ENCODE data around the gene BLM.
A peak's percentile ranks its signal among the peaks of the same experiment; 100 is the strongest.
"Not testable (repeated sequence)": the region's sequence is repeated elsewhere in the genome, so short reads cannot be mapped to it uniquely, and the experiment has no call there.

Gene BLM

GRCh38 chr15:90730290-90730689 is 13.1 kb downstream of the BLM start:
- Histone ChIP-seq H3K27me3 (ENCODE audit: control insufficient read depth in 1 of 2, insufficient read depth in 1 of 2, low read length in 2 of 2) (no peaks in the 10 kb centered on the region), H3K23ac (ENCODE audit: low read length in 2 of 2) (no peak overlapping the region), H3K4ac (ENCODE audit: low read depth in 1 of 2, low read length in 2 of 2) (no peak overlapping the region), H3K14ac (ENCODE audit: low read length in 2 of 2) (no peak overlapping the region), H3K36me3 (ENCODE audit: control insufficient read depth in 1 of 2, insufficient read depth in 2 of 2, low read depth in 1 of 2, low read length in 2 of 2) (no peaks in the 10 kb centered on the region), H2BK5ac (ENCODE audit: low read depth, low read length, poor library complexity, severe bottlenecking) (no peak overlapping the region), H3K4me3 (ENCODE audit: insufficient read depth in 1 of 2, low read depth in 1 of 2, low read length in 2 of 2) (no peak overlapping the region), H4K91ac (ENCODE audit: low read length) (no peak overlapping the region), H3K4me2 (ENCODE audit: low read length, poor library complexity, severe bottlenecking) (no peak overlapping the region), H2BK15ac (ENCODE audit: low read depth, poor library complexity, severe bottlenecking) (no peak overlapping the region), H3K9me3 (ENCODE audit: control insufficient read depth, low read length) (no peaks in the 10 kb centered on the region), H2AFZ (ENCODE audit: low read depth, low read length) (no peak overlapping the region), H3K4me1 (ENCODE audit: control insufficient read depth, insufficient read depth, low read depth, low read length) (no peaks in the 10 kb centered on the region), H3K18ac (ENCODE audit: low read depth in 1 of 2, low read length in 2 of 2) (no peak overlapping the region), H3K79me1 (replicated peaks; ENCODE audit: low read length, poor library complexity, severe bottlenecking) (peaks cover 10% of the 10 kb centered on the region), H3K27ac (ENCODE audit: low read length, poor library complexity, severe bottlenecking) (no peak overlapping the region), H3K9ac (ENCODE audit: low read length) (no peak overlapping the region), H4K8ac (ENCODE audit: low read length) (no peak overlapping the region), H2AK5ac (ENCODE audit: low read length, severe bottlenecking) (no peak overlapping the region), H2BK120ac (ENCODE audit: low read depth, low read length) (no peak overlapping the region), H2BK12ac (ENCODE audit: low read length in 2 of 2) (no peak overlapping the region)
- WGBS, result 99% methylated on average over 6 of the region's 6 CpGs
- no peak for DNase-seq

- Histone ChIP-seq H2AK5ac (ENCODE audit: low read length, severe bottlenecking) (no peak overlapping the region), H3K27ac (ENCODE audit: low read length, poor library complexity, severe bottlenecking) (no peak overlapping the region), H3K9me3 (ENCODE audit: control insufficient read depth, low read length) (no peaks in the 10 kb centered on the region), H3K27me3 (ENCODE audit: control insufficient read depth in 1 of 2, insufficient read depth in 1 of 2, low read length in 2 of 2) (no peaks in the 10 kb centered on the region), H4K8ac (ENCODE audit: low read length) (no peak overlapping the region), H3K18ac (ENCODE audit: low read depth in 1 of 2, low read length in 2 of 2) (no peak overlapping the region), H2BK12ac (ENCODE audit: low read length in 2 of 2) (no peak overlapping the region), H3K23ac (ENCODE audit: low read length in 2 of 2) (no peak overlapping the region), H3K79me1 (replicated peaks; ENCODE audit: low read length, poor library complexity, severe bottlenecking) (peaks cover 10% of the 10 kb centered on the region), H3K9ac (ENCODE audit: low read length) (no peak overlapping the region), H4K91ac (ENCODE audit: low read length) (no peak overlapping the region), H3K14ac (ENCODE audit: low read length in 2 of 2) (no peak overlapping the region), H2BK15ac (ENCODE audit: low read depth, poor library complexity, severe bottlenecking) (no peak overlapping the region), H2BK120ac (ENCODE audit: low read depth, low read length) (no peak overlapping the region), H3K4me3 (ENCODE audit: insufficient read depth in 1 of 2, low read depth in 1 of 2, low read length in 2 of 2) (no peak overlapping the region), H2AFZ (ENCODE audit: low read depth, low read length) (no peak overlapping the region), H3K36me3 (ENCODE audit: control insufficient read depth in 1 of 2, insufficient read depth in 2 of 2, low read depth in 1 of 2, low read length in 2 of 2) (no peaks in the 10 kb centered on the region), H3K4ac (ENCODE audit: low read depth in 1 of 2, low read length in 2 of 2) (no peak overlapping the region), H2BK5ac (ENCODE audit: low read depth, low read length, poor library complexity, severe bottlenecking) (peak overlapping the region; percentile 19), H3K4me1 (ENCODE audit: control insufficient read depth, insufficient read depth, low read depth, low read length) (no peaks in the 10 kb centered on the region), H3K4me2 (ENCODE audit: low read length, poor library complexity, severe bottlenecking) (no peak overlapping the region)
- no peak for DNase-seq
- WGBS, result 81% methylated on average over 1 of the region's 1 CpG
These were observed 18.8 kb downstream of the BLM start for GRCh38 chr15:90735923-90736322.

- not testable (repeated sequence) for H4K8ac ChIP-seq (ENCODE audit: low read length); H3K18ac ChIP-seq (ENCODE audit: low read depth in 1 of 2, low read length in 2 of 2)
These were observed 23.4 kb downstream of the BLM start for GRCh38 chr15:90740545-90740944.

GRCh38 chr15:90742087-90742486 is 24.9 kb downstream of the BLM start:
- H3K27ac ChIP-seq (ENCODE audit: low read length, poor library complexity, severe bottlenecking), result no peak overlapping the region
- H2BK15ac ChIP-seq (ENCODE audit: low read depth, poor library complexity, severe bottlenecking), result no peak overlapping the region
- no peak overlapping the region for H3K23ac ChIP-seq (ENCODE audit: low read length in 2 of 2)
- no peak overlapping the region for H4K91ac ChIP-seq (ENCODE audit: low read length)
- H2AFZ ChIP-seq (ENCODE audit: low read depth, low read length), result no peak overlapping the region
- no peak overlapping the region for H2BK5ac ChIP-seq (ENCODE audit: low read depth, low read length, poor library complexity, severe bottlenecking)
- no peaks in the 10 kb centered on the region for H3K9me3 ChIP-seq (ENCODE audit: control insufficient read depth, low read length)
- no peak overlapping the region for H3K14ac ChIP-seq (ENCODE audit: low read length in 2 of 2)
- H3K4me1 ChIP-seq (ENCODE audit: control insufficient read depth, insufficient read depth, low read depth, low read length), result no peaks in the 10 kb centered on the region
- H3K36me3 ChIP-seq (ENCODE audit: control insufficient read depth in 1 of 2, insufficient read depth in 2 of 2, low read depth in 1 of 2, low read length in 2 of 2), result no peaks in the 10 kb centered on the region
- no peak overlapping the region for H4K8ac ChIP-seq (ENCODE audit: low read length)
- no peak overlapping the region for H3K4me2 ChIP-seq (ENCODE audit: low read length, poor library complexity, severe bottlenecking)
- no peak for DNase-seq
- H2BK120ac ChIP-seq (ENCODE audit: low read depth, low read length), result no peak overlapping the region
- WGBS, result 98% methylated on average over 3 of the region's 3 CpGs
- H2BK12ac ChIP-seq (ENCODE audit: low read length in 2 of 2), result no peak overlapping the region
- peaks cover 8% of the 10 kb centered on the region for H3K79me1 ChIP-seq (replicated peaks; ENCODE audit: low read length, poor library complexity, severe bottlenecking)
- no peak overlapping the region for H2AK5ac ChIP-seq (ENCODE audit: low read length, severe bottlenecking)
- H3K27me3 ChIP-seq (ENCODE audit: control insufficient read depth in 1 of 2, insufficient read depth in 1 of 2, low read length in 2 of 2), result no peaks in the 10 kb centered on the region
- peak overlapping the region; percentile 40 for H3K9ac ChIP-seq (ENCODE audit: low read length)
- H3K4ac ChIP-seq (ENCODE audit: low read depth in 1 of 2, low read length in 2 of 2), result no peak overlapping the region
- H3K4me3 ChIP-seq (ENCODE audit: insufficient read depth in 1 of 2, low read depth in 1 of 2, low read length in 2 of 2), result peak overlapping the region in 1 of 2 experiments; percentile 52
- H3K18ac ChIP-seq (ENCODE audit: low read depth in 1 of 2, low read length in 2 of 2), result no peak overlapping the region

More at GRCh38 chr15:90740545-90740944, 23.4 kb downstream of the BLM start:
- H2AFZ ChIP-seq (ENCODE audit: low read depth, low read length); H3K27me3 ChIP-seq (ENCODE audit: control insufficient read depth in 1 of 2, insufficient read depth in 1 of 2, low read length in 2 of 2); H3K4ac ChIP-seq (ENCODE audit: low read depth in 1 of 2, low read length in 2 of 2); H3K14ac ChIP-seq (ENCODE audit: low read length in 2 of 2); H3K27ac ChIP-seq (ENCODE audit: low read length, poor library complexity, severe bottlenecking); H4K91ac ChIP-seq (ENCODE audit: low read length); H3K79me1 ChIP-seq (replicated peaks; ENCODE audit: low read length, poor library complexity, severe bottlenecking); H3K4me1 ChIP-seq (ENCODE audit: control insufficient read depth, insufficient read depth, low read depth, low read length); H2BK120ac ChIP-seq (ENCODE audit: low read depth, low read length); H3K4me2 ChIP-seq (ENCODE audit: low read length, poor library complexity, severe bottlenecking); H3K9ac ChIP-seq (ENCODE audit: low read length); H2BK15ac ChIP-seq (ENCODE audit: low read depth, poor library complexity, severe bottlenecking); H3K9me3 ChIP-seq (ENCODE audit: control insufficient read depth, low read length); DNase-seq; H2BK12ac ChIP-seq (ENCODE audit: low read length in 2 of 2); H3K23ac ChIP-seq (ENCODE audit: low read length in 2 of 2); H2BK5ac ChIP-seq (ENCODE audit: low read depth, low read length, poor library complexity, severe bottlenecking); H3K4me3 ChIP-seq (ENCODE audit: insufficient read depth in 1 of 2, low read depth in 1 of 2, low read length in 2 of 2); H3K36me3 ChIP-seq (ENCODE audit: control insufficient read depth in 1 of 2, insufficient read depth in 2 of 2, low read depth in 1 of 2, low read length in 2 of 2); H2AK5ac ChIP-seq (ENCODE audit: low read length, severe bottlenecking): not testable (repeated sequence)
- 98% methylated on average over 3 of the region's 3 CpGs for WGBS

Data from mesenchymal stem cell (in vitro differentiated cells and primary cell).